SK-N-MC (cell line): ENCODE data around the gene MPRIP.

Experiments
- EZH2 ChIP-seq: fragments of 200-600 bp; sonication (generic); IDR thresholded peaks from one replicate; pipeline ENCODE4 v1.6.1; 2017; ENCODE audit warnings: antibody characterized with exemption
- POLR2AphosphoS5 ChIP-seq: IDR thresholded peaks from 2 replicates; pipeline ENCODE4 v1.6.1; 2012; ENCODE audit warnings: mild to moderate bottlenecking, low read depth, low read length, borderline replicate concordance

GRCh38 chr17:17223736-17224135 lies 181.5 kb downstream of the MPRIP start:
- no peak for TF ChIP-seq EZH2
- no peak for TF ChIP-seq POLR2AphosphoS5
